GM18508 (cell line): ENCODE measurements around the gene UNC93B1.
"Not testable (repeated sequence)": the region's sequence is repeated elsewhere in the genome, so short reads cannot be mapped to it uniquely, and the experiment has no call there.

Experiments
- ATAC-seq: cut with Tn5 transposase; IDR thresholded peaks from one replicate; pipeline ENCODE4 v1.9.1; 2021; ENCODE audit warnings: moderate number of reproducible peaks; ENCODE audit not compliant: insufficient read depth, unreplicated experiment

Gene UNC93B1

GRCh38 chr11:67996051-67996450 is 7.8 kb downstream of the UNC93B1 start:
- ATAC-seq: no peak

GRCh38 chr11:67995579-67995978 is 8.3 kb downstream of the UNC93B1 start:
- not testable (repeated sequence) for ATAC-seq

- ATAC-seq: not testable (repeated sequence)
These were observed 8.8 kb downstream of the UNC93B1 start for GRCh38 chr11:67995129-67995528.

- not testable (repeated sequence) for ATAC-seq
These were observed 9.5 kb downstream of the UNC93B1 start for GRCh38 chr11:67994387-67994786.

GRCh38 chr11:67993821-67994220 is 10.1 kb downstream of the UNC93B1 start:
- not testable (repeated sequence) for ATAC-seq

GRCh38 chr11:67991347-67992121 is 12.4 kb downstream of the UNC93B1 start:
- not testable (repeated sequence) for ATAC-seq

- ATAC-seq: not testable (repeated sequence)
These were observed 13.2 kb downstream of the UNC93B1 start for GRCh38 chr11:67990546-67991346.

- not testable (repeated sequence) for ATAC-seq
These were observed 18.6 kb downstream of the UNC93B1 start for GRCh38 chr11:67985302-67985701.

GRCh38 chr11:67983951-67984350 is 19.9 kb downstream of the UNC93B1 start:
- no peak for ATAC-seq

GRCh38 chr11:67982255-67982857 is 21.5 kb downstream of the UNC93B1 start:
- not testable (repeated sequence) for ATAC-seq

GRCh38 chr11:67981226-67981625 is 22.7 kb downstream of the UNC93B1 start:
- not testable (repeated sequence) for ATAC-seq

GRCh38 chr11:67978766-67979418 is 25.0 kb downstream of the UNC93B1 start:
- not testable (repeated sequence) for ATAC-seq

- not testable (repeated sequence) for ATAC-seq
These were observed 29.2 kb downstream of the UNC93B1 start for GRCh38 chr11:67974746-67975145.

GRCh38 chr11:67965830-67966348 is 38.0 kb downstream of the UNC93B1 start:
- ATAC-seq: not testable (repeated sequence)

- not testable (repeated sequence) for ATAC-seq
These were observed 39.2 kb downstream of the UNC93B1 start for GRCh38 chr11:67964746-67965145.

GRCh38 chr11:67963879-67964278 is 40.0 kb downstream of the UNC93B1 start:
- not testable (repeated sequence) for ATAC-seq

GRCh38 chr11:67963217-67963616 is 40.7 kb downstream of the UNC93B1 start:
- not testable (repeated sequence) for ATAC-seq

- not testable (repeated sequence) for ATAC-seq
These were observed 47.7 kb downstream of the UNC93B1 start for GRCh38 chr11:67956236-67956635.

GRCh38 chr11:67955461-67956007 is 48.4 kb downstream of the UNC93B1 start:
- ATAC-seq: not testable (repeated sequence)

GRCh38 chr11:67954971-67955370 is 48.9 kb downstream of the UNC93B1 start:
- not testable (repeated sequence) for ATAC-seq
